Activated effector memory CD4-positive, alpha-beta T cell treated with Interleukin-2 at 50 U/mL for 16 hours (primary cell): ENCODE measurements around the gene CNN3.

Experiments
- DNase-seq: peaks from one replicate; pipeline ENCODE4 v3.0.0-alpha.2; 2020

CNN3 gene

DNA sequence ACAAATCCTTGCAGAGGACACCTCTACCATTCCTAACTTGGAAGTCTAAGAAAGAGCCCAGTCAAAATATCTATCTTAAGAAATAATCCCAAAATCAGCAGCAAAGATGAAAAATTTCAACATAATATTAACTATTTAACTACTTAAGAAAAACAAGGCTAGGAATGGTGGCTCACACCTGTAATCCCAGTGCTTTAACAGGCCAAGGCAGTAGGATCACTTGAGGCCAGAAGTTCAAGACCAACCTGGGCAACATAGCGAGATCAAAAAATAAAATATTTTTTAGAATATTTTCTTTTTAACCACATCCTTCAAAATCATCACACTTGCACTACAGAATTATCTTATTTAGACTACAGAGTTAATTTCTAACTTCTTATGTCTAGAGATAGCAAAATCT is 4.9 kb downstream of the CNN3 start:
- DNase-seq = no peak

DNA sequence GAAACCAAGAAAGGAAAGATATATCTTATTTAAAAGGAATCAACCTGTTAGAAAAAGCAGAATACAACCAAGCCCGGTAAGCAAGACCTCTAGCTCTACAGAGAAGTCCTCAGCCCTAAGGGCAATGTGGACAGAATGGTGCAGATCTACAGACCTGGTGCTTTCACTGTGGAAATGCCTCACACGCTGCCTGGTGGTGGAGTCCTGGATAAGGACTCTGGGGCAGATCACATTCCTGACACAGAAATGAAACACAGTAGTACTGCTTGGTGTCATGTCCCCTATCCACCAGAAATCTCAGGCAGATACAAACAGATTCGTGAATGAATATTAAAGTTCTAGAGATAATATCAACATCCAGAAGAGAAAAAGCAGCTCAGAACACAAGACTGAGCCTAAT is 6.8 kb downstream of the CNN3 start:
- DNase-seq = no peak

DNA sequence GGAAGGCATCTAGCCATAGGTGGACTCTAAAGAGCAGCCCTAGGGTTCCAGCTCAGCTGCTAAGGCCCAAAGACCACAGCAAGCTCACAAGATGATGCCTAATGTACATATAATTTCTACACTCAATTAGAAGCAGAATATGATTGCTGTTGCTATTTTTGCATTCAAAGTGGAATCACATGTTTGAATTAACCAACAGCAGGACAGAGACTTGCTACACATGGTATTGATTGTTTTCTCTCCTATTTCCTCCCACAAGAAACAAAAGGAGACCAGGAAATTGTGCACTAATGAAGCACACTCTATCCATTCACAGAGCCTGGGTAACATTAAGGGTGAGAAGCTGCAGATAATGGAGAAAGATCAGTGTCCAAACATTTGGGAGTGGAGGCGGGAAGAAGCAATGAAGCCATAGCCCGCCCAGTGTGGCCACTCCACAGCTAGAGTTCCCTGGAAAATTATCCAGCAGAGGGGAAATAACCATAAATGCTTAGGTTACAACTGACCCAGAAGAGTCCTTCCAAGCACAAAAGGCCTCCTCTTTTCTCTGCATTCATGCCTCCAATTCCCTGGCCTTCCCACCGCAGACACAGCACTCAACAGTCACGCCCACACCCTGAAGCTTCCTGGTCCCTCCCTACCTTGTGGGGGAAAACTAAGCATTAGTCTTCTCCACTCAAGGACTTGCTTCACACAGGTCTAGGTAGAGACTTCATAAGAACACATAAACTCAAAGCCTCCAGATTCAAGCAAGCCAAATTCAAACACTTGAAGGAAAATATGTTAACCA is 7.5 kb downstream of the CNN3 start:
- no peak for DNase-seq

DNA sequence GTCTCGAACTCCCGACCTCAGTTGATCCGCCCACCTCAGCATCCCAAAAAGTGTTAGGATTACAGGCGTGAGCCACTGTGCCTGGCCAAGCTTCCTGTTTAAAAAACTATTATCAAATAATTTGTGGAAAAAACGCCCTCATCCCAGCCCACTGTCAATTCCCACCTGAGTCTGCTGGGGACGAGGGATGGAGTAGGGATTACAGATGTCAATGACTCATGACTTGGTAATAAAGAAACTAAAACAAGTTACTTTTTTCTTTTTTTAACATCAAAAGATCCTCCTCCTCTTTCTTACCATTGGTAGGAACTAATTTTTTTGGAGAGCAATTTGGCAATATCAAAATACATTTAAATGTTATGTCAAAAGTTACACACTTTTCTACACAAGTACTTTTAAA is 9.7 kb downstream of the CNN3 start:
- DNase-seq = no peak

DNA sequence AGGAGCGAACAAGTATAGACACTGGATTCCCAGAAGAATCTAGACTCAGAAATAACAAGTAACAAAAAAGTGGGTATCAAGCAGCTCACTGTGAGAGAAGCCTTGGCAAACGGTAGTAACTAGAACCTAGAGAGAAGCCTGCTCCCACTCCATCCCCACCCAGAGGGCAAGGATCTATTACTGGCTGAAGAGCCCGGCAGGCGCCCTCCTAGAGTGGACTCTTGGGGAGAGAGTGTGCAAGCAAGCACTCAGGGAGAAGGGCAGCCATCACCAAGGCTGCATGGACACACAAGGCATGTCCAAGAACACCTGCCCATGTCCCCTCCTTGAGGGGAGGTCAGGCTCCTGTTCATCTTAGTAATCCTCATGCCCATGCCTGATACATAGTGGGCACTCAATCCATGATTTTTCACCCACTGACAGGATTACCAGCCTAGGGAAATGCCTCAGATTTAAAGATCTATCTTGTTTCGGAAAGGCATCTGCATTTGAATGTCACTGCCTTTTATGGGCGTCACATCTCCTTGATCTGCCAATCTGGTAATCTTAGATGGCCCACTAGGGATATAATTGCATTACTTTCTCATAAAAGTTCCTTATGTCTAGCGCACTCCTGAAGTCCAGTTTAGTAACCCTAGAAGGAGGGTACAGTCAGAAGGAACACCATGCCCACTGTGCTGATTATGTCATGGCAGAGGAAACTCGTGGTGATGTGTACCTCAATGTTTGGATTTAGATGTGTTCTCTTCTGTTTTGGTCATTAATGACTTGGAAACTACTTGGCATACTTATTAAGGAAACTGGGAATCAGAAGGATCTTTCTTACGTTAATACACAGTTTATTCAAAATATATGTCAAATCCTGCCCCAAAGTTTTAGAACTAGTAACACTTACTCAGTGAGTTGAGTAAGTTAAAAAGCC is 14.4 kb downstream of the CNN3 start:
- DNase-seq = no peak

DNA sequence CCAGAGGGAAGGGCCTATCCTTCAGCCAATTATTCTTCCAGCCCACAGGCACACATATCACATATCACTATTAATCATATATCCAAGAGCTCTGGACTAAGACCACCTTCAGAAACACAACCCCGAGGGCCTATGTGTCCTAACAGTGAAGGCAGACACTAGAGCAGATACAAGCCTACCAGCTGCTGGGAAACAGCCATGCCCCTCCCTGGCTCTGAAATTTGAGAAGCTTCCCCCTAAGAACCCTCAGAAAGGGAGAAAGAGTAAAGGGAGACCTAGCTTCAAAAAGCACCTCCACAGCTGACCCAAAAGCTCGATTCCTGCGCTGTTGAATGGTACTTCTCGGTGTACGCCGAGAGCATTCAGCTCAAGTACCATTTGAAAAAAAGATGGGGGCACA is 17.4 kb downstream of the CNN3 start:
- no peak for DNase-seq

DNA sequence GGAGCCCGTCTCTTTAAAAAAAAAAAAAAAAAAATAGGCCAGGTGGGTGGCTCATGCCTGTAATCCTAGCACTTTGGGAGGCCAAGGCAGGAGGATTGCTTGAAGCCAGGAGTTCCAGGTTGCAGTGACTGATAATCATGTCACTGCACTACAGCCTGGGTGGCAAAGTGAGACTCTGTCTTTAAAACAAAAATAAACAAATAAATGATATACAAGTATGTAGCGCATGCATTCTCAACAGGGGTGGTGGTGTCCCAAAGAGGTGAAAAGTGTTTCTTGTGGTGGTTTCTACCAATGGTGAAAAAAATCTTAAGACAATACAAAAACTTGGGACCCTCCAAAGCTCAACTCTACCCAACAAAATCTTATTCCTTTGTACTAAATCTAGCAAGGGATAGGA is 17.9 kb downstream of the CNN3 start:
- no peak for DNase-seq

- no peak for DNase-seq
Measured at GRCh38 chr1:94908190-94908589, 18.7 kb downstream of the CNN3 start.

DNA sequence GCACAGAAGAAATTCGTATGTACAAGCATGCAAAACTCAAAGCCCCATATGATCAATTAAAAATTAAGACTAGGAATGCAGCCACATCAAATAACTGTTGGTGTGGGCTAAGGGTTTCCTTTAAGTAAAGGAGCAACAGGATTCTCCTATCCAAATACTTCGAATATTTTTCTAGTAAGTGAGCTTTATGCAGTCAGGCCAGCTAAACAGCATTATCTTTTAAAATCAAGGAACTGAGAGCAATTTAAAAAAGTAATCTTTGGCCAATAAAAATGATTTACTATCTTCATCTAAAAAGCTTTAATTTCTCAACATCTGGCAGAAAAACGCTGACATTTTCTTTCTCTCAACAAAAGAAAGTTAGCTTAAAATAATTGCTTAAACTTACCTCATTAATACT is 19.8 kb downstream of the CNN3 start:
- no peak for DNase-seq

GRCh38 chr1:94906382-94906781 is 20.5 kb downstream of the CNN3 start:
- DNase-seq = no peak

DNA sequence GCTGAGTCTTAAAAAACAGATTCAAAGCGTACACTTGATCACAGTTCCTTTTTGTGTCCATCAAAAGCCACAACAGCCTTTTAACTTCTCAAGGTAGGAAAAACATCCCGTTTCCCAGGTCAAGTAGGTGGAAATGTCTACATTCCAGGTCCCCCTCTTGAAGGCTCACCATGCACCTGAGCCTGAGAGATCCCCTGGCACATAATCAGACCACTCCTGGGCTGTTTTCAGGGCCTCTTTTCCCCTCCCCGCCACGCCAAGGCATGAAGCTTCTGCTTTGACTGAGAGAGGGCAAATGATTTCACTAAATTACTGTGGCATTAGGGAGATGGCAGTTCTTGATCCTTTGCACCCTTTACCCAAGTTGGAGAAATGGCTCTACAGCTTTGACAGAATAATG is 21.7 kb downstream of the CNN3 start:
- no peak for DNase-seq

DNA sequence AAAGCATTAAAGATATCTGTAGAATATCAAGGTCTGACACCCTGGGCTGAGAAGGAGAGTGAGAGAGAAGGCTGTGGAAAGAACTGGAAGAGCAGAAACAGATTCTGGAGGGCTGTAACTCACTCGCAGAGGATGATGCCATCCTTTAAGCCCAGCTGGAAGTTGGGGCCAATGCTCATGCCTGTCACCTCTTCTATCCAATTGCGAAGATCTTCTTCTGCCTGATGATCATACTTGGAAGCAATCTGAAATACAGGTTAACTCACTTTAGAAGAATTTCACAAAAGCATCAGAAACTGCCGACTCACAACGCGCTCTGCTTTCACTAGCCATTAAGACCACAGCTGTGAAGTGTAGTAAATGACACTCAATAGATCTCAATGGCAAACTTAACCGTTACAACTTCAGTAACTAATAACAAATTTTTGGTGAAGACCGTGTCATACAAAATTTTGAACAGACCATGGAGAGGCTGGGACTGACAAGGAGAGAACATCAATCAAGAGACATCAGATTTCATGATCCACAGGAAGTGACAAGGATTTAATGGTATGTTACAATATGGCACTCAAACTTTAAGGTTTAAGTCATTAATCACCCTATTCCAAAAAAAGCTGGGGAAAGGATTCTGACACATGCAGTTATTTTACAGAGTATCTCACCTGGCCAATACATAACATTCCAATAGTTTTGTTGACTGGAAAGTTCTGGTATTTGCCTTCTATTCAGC is 23.5 kb downstream of the CNN3 start:
- no peak for DNase-seq

DNA sequence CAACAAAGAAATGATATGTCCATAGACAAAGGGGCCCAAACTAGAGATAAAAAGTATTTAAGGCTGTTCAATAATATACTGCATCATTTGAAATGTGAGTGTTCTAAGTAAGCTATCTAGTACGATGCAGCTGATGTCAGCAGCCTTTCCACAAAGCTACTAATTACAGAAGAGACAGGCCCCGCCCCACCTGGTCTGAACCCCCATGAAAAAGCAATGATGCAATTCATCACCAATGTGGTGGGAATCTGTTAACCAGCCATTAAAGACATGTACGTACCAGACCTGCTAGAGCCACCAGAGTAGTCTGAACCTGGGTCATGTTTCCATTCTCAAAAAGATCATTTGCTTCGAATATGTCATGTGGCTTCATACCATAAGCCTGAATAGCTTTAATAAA is 25.1 kb downstream of the CNN3 start:
- DNase-seq = no peak

GRCh38 chr1:94899756-94900155 is 27.2 kb downstream of the CNN3 start:
- DNase-seq = no peak

- DNase-seq = no peak
Measured at GRCh38 chr1:94898491-94899385, 28.2 kb downstream of the CNN3 start.

DNA sequence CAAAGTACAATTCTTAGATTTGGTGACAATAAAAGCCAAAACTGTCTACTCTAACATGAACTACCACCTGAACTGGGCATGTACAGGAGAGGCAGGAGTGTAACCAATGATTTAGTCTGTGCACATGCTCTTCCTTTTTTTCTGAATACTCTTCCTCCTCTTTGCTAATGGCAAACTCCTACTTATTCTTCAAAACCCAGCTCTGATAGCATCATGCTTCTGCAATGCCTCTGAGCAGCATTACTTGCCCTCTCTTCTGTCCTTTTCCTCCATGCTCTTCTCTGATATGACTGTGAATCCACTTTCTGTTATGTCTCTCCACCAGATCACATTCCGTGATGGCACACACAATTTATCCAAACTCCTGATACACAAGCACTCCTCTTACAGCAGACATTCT is 31.4 kb downstream of the CNN3 start:
- DNase-seq = no peak

GRCh38 chr1:94894630-94895029 is 32.3 kb downstream of the CNN3 start:
- DNase-seq = no peak

DNA sequence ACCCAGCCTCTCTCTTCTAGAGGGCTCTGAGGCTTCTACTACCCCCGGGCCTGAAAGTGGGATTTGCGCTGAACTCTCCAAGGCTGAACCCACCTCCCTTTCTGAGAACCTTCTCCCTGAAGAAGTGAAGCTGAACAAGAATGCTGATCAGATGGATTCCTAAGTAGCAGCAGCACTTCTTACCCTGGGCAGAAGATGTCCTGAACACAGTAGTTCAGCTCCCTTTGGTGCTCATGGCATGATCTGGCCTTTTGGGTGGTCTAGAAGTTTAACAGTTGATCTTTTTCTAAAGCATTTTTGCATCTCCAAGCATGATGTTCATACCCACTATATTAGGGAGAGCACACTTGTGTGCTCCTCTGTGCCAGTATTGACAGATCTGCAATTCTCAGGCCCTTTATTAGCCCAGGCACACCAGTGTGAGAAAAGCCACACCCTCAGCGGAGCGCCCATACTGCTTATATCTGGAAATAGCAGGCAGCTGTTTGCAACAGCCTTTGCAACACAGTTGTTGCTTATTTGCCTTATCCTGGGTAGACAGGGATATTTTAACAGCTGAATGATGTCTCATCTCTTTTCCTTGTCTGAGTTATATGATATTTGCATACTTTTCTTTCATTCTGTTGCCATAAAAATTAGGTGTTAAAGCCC is 34.2 kb downstream of the CNN3 start:
- no peak for DNase-seq

- DNase-seq = no peak
Measured at GRCh38 chr1:94888201-94888600, 38.7 kb downstream of the CNN3 start.

DNA sequence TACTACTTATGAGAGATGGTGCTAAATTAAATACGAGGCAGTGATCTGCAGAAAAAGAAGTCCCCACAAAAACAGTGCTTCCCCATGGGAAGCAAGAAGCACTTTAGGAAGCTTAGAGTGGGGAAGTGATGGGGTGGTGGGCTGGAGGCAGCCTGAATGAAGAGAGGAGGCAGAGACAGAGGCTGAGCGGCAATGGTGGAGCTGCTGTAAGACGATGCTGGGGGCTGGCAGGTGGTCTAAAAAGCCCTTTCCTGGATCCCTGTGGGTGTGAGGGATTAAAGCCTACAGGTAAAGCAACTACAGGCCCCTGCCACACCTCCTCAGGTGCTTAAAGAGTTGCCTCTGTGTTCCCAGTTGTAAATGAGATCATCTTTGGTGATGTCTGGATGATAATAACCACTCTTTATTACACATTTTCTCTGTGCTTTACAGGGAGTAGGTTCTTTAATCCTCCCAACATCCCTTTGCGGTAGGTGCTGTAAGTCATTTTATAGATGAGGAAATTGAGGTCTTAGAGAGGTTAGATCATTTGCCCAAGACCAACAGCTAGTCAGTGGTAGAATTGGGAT is 39.2 kb downstream of the CNN3 start:
- no peak for DNase-seq

DNA sequence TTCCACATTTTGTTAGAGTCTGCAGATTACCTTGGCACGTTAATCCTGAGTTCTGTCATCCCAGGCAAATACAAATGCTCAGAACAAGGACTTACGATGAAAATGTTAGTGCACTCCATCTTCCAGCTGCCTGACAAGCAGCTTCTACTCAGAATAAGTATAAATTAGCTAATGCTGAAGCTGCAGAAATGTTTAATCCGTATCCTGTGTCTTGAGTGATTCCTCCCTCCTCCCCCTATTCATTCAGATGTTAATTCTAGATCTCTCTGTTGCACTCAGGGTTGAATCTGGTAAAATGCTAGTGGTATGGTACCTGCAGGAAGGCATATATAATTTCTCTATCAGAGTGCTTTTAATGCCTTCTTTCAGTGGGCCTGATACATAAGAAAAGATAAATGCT is 39.8 kb downstream of the CNN3 start:
- DNase-seq = no peak

DNA sequence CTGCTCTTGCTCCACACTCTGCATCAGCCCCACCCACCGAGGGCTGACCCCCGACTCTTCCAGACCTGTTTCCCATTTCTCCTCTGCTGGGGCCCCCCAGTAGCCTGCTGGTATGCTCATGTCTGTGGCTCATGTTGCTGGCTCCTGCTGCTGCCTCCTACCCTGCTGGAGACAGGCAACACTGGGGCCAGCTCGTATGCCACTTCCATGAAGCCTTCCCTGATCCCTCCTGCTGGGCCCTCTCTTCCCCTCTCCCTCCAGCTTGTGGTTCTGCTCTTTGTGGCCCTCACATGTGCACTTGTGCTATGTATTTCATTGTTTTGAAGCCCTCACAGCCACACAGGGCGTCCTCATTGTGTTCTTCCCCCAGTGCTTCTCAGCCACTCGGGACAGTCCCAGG is 40.5 kb downstream of the CNN3 start:
- no peak for DNase-seq
